Activated naive CD4-positive, alpha-beta T cell treated with anti-CD3 and anti-CD28 coated beads, Interleukin-2, amount 10 ng/mL, durations not matched to agents 7 days and 5 days (primary cell): ENCODE results near the gene CLMN.

Experiments used
- CTCF ChIA-PET: fragments of 350-600 bp; sonication (Branson Sonifier 250); formaldehyde crosslinking; loops from one replicate; lab custom pipeline; 2021; ENCODE audit warnings: antibody characterized with exemption; lab: Charles Lee
- DNase-seq: peaks from one replicate; pipeline ENCODE4 v3.0.0-alpha.2; 2020
- H3K27ac Mint-ChIP-seq: one replicate; pipeline ENCODE4 v1.8.0; 2021; ENCODE audit warnings: mild to moderate bottlenecking, moderate library complexity, mixed read lengths
- H3K27me3 Mint-ChIP-seq: one replicate; pipeline ENCODE4 v1.8.0; 2021; ENCODE audit warnings: mild to moderate bottlenecking, mixed read lengths
- H3K36me3 Mint-ChIP-seq: one replicate; pipeline ENCODE4 v1.8.0; 2021; ENCODE audit warnings: mixed read lengths
- H3K4me1 Mint-ChIP-seq: one replicate; pipeline ENCODE4 v1.8.0; 2021; ENCODE audit warnings: mixed read lengths
- H3K4me3 Mint-ChIP-seq: one replicate; pipeline ENCODE4 v1.8.0; 2021; ENCODE audit warnings: mild to moderate bottlenecking, moderate library complexity, mixed read lengths
- H3K9me3 Mint-ChIP-seq: one replicate; pipeline ENCODE4 v1.8.0; 2021; ENCODE audit warnings: mixed read lengths

The CLMN gene

GRCh38 chr14:95225251-95225887, 94.3 kb downstream of the CLMN start:
- no peak for DNase-seq
- CTCF ChIA-PET, result no interaction called here
- no peaks in the 10 kb centered on the region for H3K4me1 Mint-ChIP-seq
- H3K36me3 Mint-ChIP-seq, result no peaks in the 10 kb centered on the region
- no peak overlapping the region for H3K27ac Mint-ChIP-seq
- H3K9me3 Mint-ChIP-seq, result no peaks in the 10 kb centered on the region
- H3K27me3 Mint-ChIP-seq, result no peaks in the 10 kb centered on the region
- H3K4me3 Mint-ChIP-seq, result no peak overlapping the region

GRCh38 chr14:95222870-95223398, 96.8 kb downstream of the CLMN start:
- Mint-ChIP-seq H3K9me3 (no peaks in the 10 kb centered on the region), H3K4me1 (no peaks in the 10 kb centered on the region), H3K36me3 (no peaks in the 10 kb centered on the region), H3K4me3 (no peak overlapping the region), H3K27me3 (no peaks in the 10 kb centered on the region), H3K27ac (no peak overlapping the region)
- no peak for DNase-seq
- CTCF ChIA-PET, result no interaction called here

DNA sequence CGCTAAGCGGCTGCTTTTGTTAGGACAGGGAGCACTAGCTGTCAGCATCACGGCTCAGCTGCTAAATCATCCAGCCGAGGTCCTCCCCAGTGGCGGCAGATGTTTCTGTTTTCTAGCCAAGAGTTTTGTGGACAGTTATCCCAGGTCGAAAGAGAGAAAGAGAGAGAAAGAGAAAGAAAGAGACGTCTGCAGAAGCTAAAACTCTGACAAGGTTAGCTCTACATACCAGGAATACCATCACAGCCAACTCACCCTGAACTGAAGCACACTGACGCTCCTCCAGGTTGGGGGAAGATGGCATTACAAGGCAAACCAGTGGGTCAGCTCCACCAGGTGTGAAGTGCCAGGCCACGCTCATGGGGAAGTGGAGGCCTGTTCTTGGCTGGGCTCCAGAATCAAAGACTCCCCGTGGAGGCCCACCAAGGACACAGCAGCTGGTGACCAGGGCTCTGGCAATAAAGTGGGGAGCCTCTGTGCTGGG, 97.5 kb downstream of the CLMN start:
- no peak overlapping the region for H3K27ac Mint-ChIP-seq
- H3K36me3 Mint-ChIP-seq, result no peaks in the 10 kb centered on the region
- H3K4me3 Mint-ChIP-seq, result no peak overlapping the region
- peaks cover 3% of the 10 kb centered on the region for H3K27me3 Mint-ChIP-seq
- H3K4me1 Mint-ChIP-seq, result no peaks in the 10 kb centered on the region
- no peak for DNase-seq
- CTCF ChIA-PET, result interaction anchor here (1.0 kb wide), 1 partner anchor 25 kb away, joined by 3 read pairs; no protein-coding TSS in a partner anchor
- H3K9me3 Mint-ChIP-seq, result no peaks in the 10 kb centered on the region

DNA sequence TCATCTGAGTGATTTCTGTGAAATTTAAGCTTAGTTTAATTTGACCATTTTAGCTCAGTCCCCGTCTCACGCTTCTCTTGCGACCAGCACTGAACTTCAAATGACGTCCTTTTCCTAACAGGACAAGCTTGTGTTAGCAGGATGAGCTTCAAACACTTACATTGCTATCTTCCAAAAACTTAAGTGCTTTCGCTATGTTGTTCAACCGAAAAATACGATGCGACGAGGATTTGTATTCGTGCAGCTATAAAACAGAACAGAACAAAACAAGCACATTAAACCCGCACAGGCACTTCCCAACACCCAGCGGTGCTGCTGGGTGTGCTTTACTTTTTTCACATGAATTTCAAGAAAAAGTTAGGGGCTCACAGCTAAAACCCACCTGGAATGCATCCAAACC, 98.2 kb downstream of the CLMN start:
- Mint-ChIP-seq H3K4me1 (no peaks in the 10 kb centered on the region), H3K4me3 (no peak overlapping the region), H3K36me3 (no peaks in the 10 kb centered on the region), H3K27ac (no peak overlapping the region), H3K9me3 (no peaks in the 10 kb centered on the region), H3K27me3 (peaks cover 3% of the 10 kb centered on the region)
- no peak for DNase-seq
- CTCF ChIA-PET, result interaction anchor here (1.0 kb wide), 1 partner anchor 25 kb away, joined by 3 read pairs; no protein-coding TSS in a partner anchor

DNA sequence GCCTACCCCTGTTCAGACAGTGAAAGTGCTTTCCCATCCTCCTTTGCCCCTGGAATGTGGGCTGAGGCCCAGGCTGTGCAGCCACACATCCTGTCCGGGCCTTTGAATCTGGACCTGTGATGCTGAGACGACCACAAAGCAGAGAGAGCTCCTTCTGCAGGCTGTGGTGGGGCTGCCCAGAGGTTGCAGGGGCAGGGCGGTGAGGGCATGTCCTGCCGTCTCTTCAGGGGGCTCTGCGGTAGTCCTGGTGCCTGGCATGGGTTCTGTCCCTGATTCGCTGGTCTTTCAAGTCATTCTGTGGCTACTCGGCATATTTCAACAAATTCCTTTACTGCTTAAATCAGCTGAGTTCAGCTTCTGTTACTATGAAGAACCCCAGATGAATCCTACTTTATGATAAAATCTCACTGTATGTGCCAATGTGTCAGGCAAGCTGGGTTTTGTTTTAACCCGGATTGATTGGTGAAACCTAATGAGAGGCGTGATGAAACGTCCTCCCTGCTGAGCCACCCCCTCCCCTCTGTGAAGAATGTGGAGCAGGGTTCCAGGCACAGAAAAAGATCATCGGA, 99.0 kb downstream of the CLMN start:
- no peaks in the 10 kb centered on the region for H3K36me3 Mint-ChIP-seq
- no peak overlapping the region for H3K27ac Mint-ChIP-seq
- H3K4me1 Mint-ChIP-seq, result no peaks in the 10 kb centered on the region
- no peak for DNase-seq
- no peaks in the 10 kb centered on the region for H3K9me3 Mint-ChIP-seq
- CTCF ChIA-PET, result no interaction called here
- H3K27me3 Mint-ChIP-seq, result peaks cover 3% of the 10 kb centered on the region
- H3K4me3 Mint-ChIP-seq, result no peak overlapping the region

DNA sequence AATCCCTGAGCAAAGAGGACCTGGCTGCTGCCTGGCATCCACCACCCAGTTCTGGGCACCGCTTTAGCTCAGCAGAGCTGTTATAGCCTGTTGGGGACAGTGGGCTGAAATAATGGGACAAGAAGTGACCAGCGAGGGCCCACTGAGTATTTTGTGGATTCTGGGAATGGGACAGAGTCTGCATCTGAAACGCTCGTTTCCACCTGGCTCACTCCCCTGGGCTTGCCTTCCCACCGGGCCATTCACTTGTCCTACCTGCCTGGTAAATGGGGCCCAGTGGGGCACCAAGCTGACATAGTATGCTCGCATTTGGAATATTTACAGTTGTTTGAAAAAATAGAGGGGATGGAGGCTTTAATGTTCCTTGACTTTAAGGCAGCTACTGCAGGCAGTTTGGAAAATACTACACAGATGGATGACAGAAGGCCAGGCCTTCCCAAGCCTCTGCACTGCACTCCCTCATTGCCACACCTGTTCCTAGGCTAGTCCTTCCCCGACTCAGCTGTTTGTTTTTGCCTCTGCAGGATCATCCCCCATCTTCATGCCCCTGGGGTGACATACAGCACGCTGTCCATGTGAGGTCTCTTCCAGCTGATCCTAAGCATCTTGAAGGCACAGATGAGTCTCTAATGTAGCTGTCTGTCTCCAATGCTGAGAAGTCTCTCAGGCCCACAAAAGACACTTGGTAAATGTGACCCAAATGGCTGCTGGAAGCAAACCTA, 101.1 kb downstream of the CLMN start:
- CTCF ChIA-PET, result no interaction called here
- H3K27ac Mint-ChIP-seq, result no peak overlapping the region
- no peaks in the 10 kb centered on the region for H3K36me3 Mint-ChIP-seq
- no peaks in the 10 kb centered on the region for H3K9me3 Mint-ChIP-seq
- DNase-seq, result no peak
- H3K4me3 Mint-ChIP-seq, result no peak overlapping the region
- H3K27me3 Mint-ChIP-seq, result peaks cover 3% of the 10 kb centered on the region
- H3K4me1 Mint-ChIP-seq, result no peaks in the 10 kb centered on the region

DNA sequence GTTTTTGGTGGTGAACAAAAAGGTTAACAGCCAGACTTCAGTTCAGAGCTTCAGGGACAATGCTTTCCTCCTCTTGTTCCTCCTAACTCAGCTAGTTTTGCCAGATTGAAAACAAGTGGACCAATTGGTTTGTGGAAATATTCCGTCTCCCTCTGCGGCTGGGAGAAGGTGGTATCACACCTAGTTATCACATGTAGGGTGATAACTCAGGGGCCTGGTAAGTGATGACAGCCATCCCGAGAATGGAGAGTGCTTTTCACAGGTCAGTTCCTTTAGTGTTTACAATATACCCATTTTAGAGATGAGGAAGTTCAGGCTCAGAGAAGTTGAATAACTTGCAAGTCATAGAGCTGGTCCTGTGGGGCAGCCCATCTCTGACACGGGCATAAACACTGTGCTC, 101.7 kb downstream of the CLMN start:
- H3K4me1 Mint-ChIP-seq, result no peaks in the 10 kb centered on the region
- no peaks in the 10 kb centered on the region for H3K36me3 Mint-ChIP-seq
- no peak for DNase-seq
- CTCF ChIA-PET, result no interaction called here
- H3K4me3 Mint-ChIP-seq, result no peak overlapping the region
- no peaks in the 10 kb centered on the region for H3K9me3 Mint-ChIP-seq
- H3K27ac Mint-ChIP-seq, result no peak overlapping the region
- H3K27me3 Mint-ChIP-seq, result peaks cover 3% of the 10 kb centered on the region

GRCh38 chr14:95217391-95217900, 102.3 kb downstream of the CLMN start:
- Mint-ChIP-seq H3K27ac (no peak overlapping the region), H3K27me3 (peaks cover 3% of the 10 kb centered on the region), H3K9me3 (no peaks in the 10 kb centered on the region), H3K4me1 (no peaks in the 10 kb centered on the region), H3K36me3 (no peaks in the 10 kb centered on the region), H3K4me3 (no peak overlapping the region)
- DNase-seq, result no peak
- CTCF ChIA-PET, result no interaction called here

- Mint-ChIP-seq H3K4me1 (no peaks in the 10 kb centered on the region), H3K4me3 (no peak overlapping the region), H3K36me3 (no peaks in the 10 kb centered on the region), H3K27ac (no peak overlapping the region), H3K9me3 (no peaks in the 10 kb centered on the region), H3K27me3 (peaks cover 3% of the 10 kb centered on the region)
- CTCF ChIA-PET, result no interaction called here
- DNase-seq, result no peak
Observed at GRCh38 chr14:95216008-95216407, 103.7 kb downstream of the CLMN start.

DNA sequence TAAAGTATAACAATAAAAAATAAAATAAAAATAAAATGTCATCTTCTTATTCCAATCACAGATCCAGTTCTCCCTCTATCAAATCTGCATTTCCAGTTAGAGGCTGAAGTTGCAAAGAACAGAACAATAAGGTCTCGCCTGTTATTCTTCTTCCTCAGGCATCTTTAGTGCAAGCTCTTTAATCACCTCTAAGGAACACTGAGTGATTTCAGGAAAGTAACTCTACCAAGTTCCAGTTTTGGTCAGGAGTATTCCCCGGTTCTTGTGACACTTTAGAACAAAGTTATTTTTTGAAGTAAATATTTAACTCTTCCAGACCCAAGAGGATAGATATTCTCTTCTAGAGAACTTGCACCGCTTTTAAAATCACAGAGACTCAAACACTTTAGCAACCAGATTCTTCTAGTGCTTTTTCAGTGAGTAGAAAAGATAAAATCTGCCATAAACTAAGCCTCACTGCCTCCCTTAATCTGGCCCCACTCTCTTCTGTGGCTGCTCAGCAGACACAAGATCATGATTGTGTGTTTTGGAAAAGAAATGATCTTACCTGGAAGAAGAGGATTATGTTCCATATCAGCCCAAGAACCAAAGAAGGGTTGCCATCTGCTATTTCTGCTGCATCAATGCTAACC, 104.5 kb downstream of the CLMN start:
- Mint-ChIP-seq H3K36me3 (no peaks in the 10 kb centered on the region), H3K4me1 (no peaks in the 10 kb centered on the region), H3K27me3 (peaks cover 3% of the 10 kb centered on the region), H3K27ac (no peak overlapping the region), H3K9me3 (no peaks in the 10 kb centered on the region), H3K4me3 (no peak overlapping the region)
- CTCF ChIA-PET, result no interaction called here
- no peak for DNase-seq

- Mint-ChIP-seq H3K4me1 (no peaks in the 10 kb centered on the region), H3K36me3 (no peaks in the 10 kb centered on the region), H3K4me3 (no peak overlapping the region), H3K27ac (no peak overlapping the region), H3K9me3 (no peaks in the 10 kb centered on the region), H3K27me3 (peaks cover 3% of the 10 kb centered on the region)
- DNase-seq, result no peak
- CTCF ChIA-PET, result no interaction called here
Observed at GRCh38 chr14:95213774-95214173, 105.9 kb downstream of the CLMN start.

GRCh38 chr14:95211721-95212504, 107.8 kb downstream of the CLMN start:
- CTCF ChIA-PET, result no interaction called here
- no peak overlapping the region for H3K27ac Mint-ChIP-seq
- no peak for DNase-seq
- no peaks in the 10 kb centered on the region for H3K27me3 Mint-ChIP-seq
- H3K4me3 Mint-ChIP-seq, result no peak overlapping the region
- no peaks in the 10 kb centered on the region for H3K36me3 Mint-ChIP-seq
- H3K9me3 Mint-ChIP-seq, result no peaks in the 10 kb centered on the region
- H3K4me1 Mint-ChIP-seq, result no peaks in the 10 kb centered on the region

GRCh38 chr14:95210699-95211098, 109.0 kb downstream of the CLMN start:
- CTCF ChIA-PET, result no interaction called here
- H3K36me3 Mint-ChIP-seq, result no peaks in the 10 kb centered on the region
- no peak overlapping the region for H3K4me3 Mint-ChIP-seq
- no peaks in the 10 kb centered on the region for H3K9me3 Mint-ChIP-seq
- no peaks in the 10 kb centered on the region for H3K27me3 Mint-ChIP-seq
- H3K4me1 Mint-ChIP-seq, result no peaks in the 10 kb centered on the region
- DNase-seq, result no peak
- H3K27ac Mint-ChIP-seq, result no peak overlapping the region
